Ramos (cell line): Measurements from ENCODE around the gene CYP11A1.

Experiments used
- in situ Hi-C: fragments of 300-500 bp; cut with MboI; formaldehyde crosslinking; loops from one replicate; pipeline ENCODE4 v1.14.3; 2022; ENCODE audit warnings: low sequenced_read_pairs; ENCODE audit not compliant: unreplicated experiment

Gene CYP11A1

GRCh38 chr15:74332011-74332410, 35.4 kb downstream of the CYP11A1 start:
- in situ Hi-C loops = no loop called here

GRCh38 chr15:74330861-74331408, 36.5 kb downstream of the CYP11A1 start:
- in situ Hi-C loops = no loop called here

GRCh38 chr15:74328331-74329056, 39.0 kb downstream of the CYP11A1 start:
- in situ Hi-C loops = no loop called here

DNA sequence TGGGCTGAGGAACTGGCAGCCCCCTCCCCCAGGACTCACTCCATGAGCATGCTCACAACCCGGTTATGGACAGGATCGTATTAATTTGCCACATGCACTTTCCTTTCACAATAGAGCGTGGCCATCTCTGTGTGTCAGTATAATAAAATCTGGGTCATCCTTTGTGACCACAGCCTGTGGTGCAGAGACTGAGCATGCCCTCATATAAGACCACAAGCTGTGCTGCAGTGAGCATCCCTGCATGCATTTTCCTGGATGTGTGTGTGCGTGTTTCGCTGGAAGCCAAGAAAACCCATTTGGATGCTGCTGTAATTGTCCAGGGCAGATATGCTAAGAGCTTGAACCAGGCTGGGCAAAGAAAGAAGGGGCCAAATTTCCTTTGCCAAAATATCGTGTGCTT, 39.7 kb downstream of the CYP11A1 start:
- in situ Hi-C loops = no loop called here

DNA sequence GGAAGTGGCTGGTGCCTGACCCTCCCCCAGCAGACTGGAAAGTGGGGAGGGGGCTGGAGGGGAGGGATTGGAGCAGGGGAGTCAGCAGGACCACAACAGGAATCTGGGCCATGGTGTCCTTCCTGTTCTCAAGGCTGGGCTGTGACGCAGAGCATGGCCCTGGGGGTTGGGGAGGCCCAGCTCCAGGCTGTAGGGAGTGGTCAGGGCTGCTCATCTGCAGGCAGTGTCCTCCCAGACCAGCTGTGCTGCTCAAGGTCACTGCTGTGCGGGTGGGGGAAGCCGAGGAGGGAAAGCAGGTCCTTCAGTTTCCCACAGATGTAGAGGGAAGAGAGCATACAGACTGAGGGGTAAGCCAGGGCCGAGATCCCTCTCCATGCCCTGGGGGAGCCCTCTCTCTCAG, 40.7 kb downstream of the CYP11A1 start:
- in situ Hi-C loops = no loop called here

DNA sequence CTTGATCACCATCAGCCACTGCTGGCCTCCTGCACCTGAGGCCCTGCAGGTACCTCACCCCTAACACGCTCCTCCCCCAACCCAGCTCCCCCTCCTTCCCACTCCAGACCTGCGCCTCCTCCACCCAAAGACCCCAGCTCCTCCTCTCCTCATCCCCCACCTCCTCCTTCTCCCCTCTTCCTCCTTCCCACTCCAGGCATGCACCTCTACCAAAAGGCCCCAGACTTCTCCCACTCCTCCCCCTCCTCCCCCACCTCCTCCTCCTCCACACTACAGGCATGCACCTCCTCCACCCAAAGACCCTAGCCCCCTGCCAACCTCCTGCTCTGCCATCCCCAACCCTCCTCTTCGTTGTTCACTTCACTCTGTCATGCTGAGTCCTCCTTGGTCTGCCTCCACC, 42.7 kb downstream of the CYP11A1 start:
- in situ Hi-C loops = no loop called here

GRCh38 chr15:74322558-74323180, 44.8 kb downstream of the CYP11A1 start:
- in situ Hi-C loops = no loop called here

GRCh38 chr15:74320352-74321247, 46.8 kb downstream of the CYP11A1 start:
- in situ Hi-C loops = no loop called here

DNA sequence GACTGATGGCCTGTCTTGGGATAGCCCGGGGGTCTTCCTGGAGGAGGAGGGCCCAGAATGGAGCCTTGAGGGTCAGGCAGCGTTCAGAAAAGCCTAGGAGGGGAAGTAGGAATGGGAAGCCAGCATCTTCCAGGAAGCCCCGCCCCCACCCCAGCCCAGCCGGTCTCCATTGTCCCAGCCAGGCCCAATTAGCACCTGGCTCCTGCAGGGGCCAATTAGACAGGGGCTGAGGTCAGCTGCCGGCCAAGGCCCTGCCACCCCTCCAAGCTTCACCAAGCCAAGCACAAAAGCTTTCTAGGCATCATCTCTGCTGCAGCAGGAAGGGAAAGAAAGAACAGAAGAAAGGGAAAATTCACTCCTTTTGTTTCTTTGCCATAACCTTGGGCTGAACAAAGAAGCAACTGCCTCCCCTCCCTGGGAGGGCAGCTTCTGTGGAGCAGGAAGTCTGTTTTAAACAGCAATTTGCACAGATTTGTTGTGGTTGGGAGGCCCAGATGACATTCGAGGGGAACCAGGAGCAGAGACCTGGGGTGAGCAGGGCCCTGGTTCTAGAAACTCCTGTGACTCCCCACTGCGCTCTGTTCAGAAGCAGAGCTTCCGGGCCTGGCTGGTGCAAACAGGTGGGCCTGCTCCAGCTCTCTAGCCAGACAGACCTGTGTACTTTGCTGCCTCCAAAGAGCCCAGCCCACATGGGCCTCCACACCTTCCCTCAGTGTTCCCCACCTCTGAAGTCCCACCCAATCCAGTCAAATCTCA, 47.7 kb downstream of the CYP11A1 start:
- in situ Hi-C loops = no loop called here

DNA sequence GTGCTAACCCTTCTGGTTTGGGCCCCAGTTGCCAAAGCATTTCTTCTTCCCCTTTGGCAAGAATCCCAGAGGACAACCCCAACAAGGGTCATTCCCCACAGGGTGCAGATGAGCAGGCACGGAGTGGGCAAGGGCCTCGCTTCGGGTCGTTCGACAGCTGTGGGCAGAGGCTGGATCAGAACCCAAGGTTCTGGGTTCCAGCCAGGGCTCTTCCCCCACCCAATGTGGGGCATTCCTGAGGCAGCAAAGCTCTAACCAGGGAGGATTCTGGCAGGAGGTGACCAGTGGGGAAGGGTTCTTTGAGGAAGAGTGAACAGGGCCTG, 48.3 kb downstream of the CYP11A1 start:
- in situ Hi-C loops = no loop called here

GRCh38 chr15:74318376-74319137, 48.9 kb downstream of the CYP11A1 start:
- in situ Hi-C loops = no loop called here

GRCh38 chr15:74317820-74318375, 49.5 kb downstream of the CYP11A1 start:
- in situ Hi-C loops = no loop called here

DNA sequence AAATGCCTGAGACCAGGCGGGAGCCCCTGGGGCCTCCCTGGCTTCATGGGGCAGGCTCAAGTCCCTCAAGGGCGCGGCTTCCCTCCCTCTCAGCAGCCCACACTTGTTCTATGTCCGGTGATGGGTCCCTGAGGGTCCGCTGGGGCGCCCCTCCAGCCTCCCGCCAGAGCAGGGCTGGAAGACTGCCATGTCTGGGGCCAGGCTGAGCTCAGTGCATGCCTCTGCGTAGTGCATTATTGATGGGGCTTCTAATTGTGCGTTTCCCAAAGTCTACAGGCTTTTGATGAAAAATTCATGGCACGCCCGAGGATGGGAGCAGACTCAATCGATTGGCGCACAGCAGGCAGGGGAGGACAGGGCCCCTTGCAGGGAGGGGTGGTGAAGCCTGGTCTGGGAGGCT, 51.3 kb downstream of the CYP11A1 start:
- in situ Hi-C loops = no loop called here

- in situ Hi-C loops = no loop called here
These were observed 51.8 kb downstream of the CYP11A1 start for GRCh38 chr15:74315626-74316025.

- in situ Hi-C loops = no loop called here
These were observed 52.5 kb downstream of the CYP11A1 start for GRCh38 chr15:74314795-74315438.

GRCh38 chr15:74313889-74314288, 53.6 kb downstream of the CYP11A1 start:
- in situ Hi-C loops = no loop called here

DNA sequence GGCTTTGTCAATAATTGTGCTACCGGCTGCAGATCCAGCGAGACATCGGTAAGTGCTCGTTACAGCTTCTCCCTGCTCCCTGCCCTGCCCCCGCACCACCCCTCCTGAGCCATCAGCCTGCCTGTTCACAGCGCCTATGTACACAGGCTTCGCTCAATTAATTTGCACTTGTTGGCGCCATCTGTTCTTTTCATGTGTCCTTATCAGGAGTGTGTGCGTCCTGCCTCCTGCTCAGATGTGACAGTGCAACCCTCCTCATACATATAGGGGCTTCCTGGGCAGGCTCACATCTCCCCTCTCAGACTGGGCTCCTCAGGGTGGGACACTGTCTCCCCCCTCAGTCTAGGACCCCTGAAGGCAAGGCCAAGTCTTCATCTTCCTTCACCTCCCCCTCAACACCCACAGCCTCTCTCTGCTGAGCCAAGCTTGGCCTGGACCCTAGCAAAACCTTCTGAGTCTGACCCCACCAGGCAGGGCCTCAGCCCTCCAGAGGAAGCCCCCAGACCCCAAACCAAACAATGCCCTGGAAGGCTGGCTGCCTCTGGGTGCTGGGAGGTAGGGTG, 54.9 kb downstream of the CYP11A1 start:
- in situ Hi-C loops = no loop called here

DNA sequence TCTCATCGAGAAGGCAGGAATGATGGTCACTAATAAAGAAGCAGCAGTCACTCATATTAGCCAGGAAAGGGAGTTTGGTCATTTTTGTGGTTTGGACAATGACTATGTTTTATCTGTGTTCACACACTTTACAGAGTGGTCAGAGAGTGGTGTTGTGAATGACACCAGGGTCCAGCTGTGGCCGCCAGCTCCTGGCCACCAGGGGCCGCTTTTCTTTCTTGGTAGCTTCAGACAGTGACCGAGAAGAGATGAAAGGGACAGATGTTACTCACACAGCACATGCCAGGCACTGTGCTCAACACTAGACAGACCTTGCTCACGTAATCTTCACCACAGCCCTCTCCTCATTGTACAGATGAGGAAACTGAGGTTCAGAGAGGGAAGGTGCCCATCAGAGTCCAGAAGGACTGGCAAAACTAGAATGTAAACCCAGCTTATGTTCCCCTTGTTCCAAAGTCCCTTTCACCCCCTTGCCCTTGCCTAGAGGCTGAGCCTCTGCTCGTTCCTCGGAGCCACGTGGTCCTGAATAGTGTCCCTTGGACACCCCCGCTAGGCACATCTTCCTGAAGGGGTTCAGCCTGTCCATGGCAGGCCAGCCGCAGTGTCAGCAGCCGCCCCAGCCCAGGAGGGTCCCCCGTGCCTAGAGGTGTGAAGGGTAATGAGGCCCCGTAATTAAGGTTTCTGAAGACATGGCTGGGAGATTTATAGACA, 55.6 kb downstream of the CYP11A1 start:
- in situ Hi-C loops = no loop called here
